HEK293 (cell line): ENCODE measurements around the gene KIT.
A peak's percentile ranks its signal among the peaks of the same experiment; 100 is the strongest.

Experiments
- CTCF ChIA-PET: fragments of 350-600 bp; formaldehyde crosslinking; extraction: SDS; loops from one replicate; lab custom pipeline; 2021; ENCODE audit warnings: antibody characterized with exemption; lab: Yijun Ruan, JAX
- POLR2A ChIA-PET: fragments of 300-600 bp; formaldehyde crosslinking; extraction: SDS; loops from one replicate; lab custom pipeline; 2020; ENCODE audit warnings: antibody characterized with exemption, inconsistent platforms; lab: Yijun Ruan, JAX
- H3K27ac ChIP-seq: fragments of 200-500 bp; sonication (Bioruptor generic); 2 replicates; pipeline ENCODE4 v1.5.1; 2014; ENCODE audit warnings: low read depth, low read length, control low read depth, inconsistent platforms; ENCODE audit errors: extremely low read depth
- H3K36me3 ChIP-seq, 2 experiments: fragments of 200-500 bp in 1 of 2; sonication (Bioruptor generic) in 1 of 2; 1 replicate in 1 of 2; 2 replicates in 1 of 2; pipeline ENCODE4 v1.5.1; 2014 to 2017; ENCODE audit warnings: inconsistent platforms in 2 of 2, low read length in 2 of 2; ENCODE audit not compliant: control insufficient read depth in 2 of 2, insufficient read depth in 1 of 2
- H3K4me1 ChIP-seq: fragments of 200-500 bp; sonication (Bioruptor generic); 2 replicates; pipeline ENCODE4 v1.5.1; 2014; ENCODE audit warnings: mild to moderate bottlenecking, low read length, inconsistent platforms; ENCODE audit not compliant: control insufficient read depth, insufficient read depth
- H3K4me3 ChIP-seq: 2 replicates; pipeline ENCODE4 v1.5.1; 2011; ENCODE audit warnings: low read depth, mild to moderate bottlenecking, control low read depth, low read length, moderate library complexity
- H3K9me3 ChIP-seq: fragments of 200-500 bp; sonication (Bioruptor generic); 2 replicates; pipeline ENCODE4 v1.5.1; 2014; ENCODE audit warnings: low read depth, low read length, inconsistent platforms; ENCODE audit not compliant: control insufficient read depth, insufficient read depth
- FEZF1 ChIP-seq: fragments of 450-650 bp; formaldehyde crosslinking; IDR thresholded peaks from 2 replicates; pipeline ENCODE4 v1.5.1; 2016; ENCODE audit warnings: missing biosample characterization, missing genetic modification characterization
- IKZF3 ChIP-seq: fragments of 450-650 bp; IDR thresholded peaks from 2 replicates; pipeline ENCODE4 v1.5.0; 2018; ENCODE audit warnings: missing biosample characterization, mild to moderate bottlenecking, missing genetic modification characterization, moderate library complexity
- OVOL3 ChIP-seq: fragments of 450-650 bp; formaldehyde crosslinking; IDR thresholded peaks from 2 replicates; pipeline ENCODE4 v1.5.1; 2016; ENCODE audit warnings: missing biosample characterization, missing genetic modification characterization
- RBAK ChIP-seq: fragments of 450-650 bp; formaldehyde crosslinking; IDR thresholded peaks from 2 replicates; pipeline ENCODE4 v1.5.1; 2016; ENCODE audit warnings: missing biosample characterization, missing genetic modification characterization
- REPIN1 ChIP-seq: fragments of 450-650 bp; formaldehyde crosslinking; IDR thresholded peaks from 2 replicates; pipeline ENCODE4 v1.5.1; 2017; ENCODE audit warnings: missing biosample characterization, missing genetic modification characterization, low read depth
- ZBTB20 ChIP-seq: fragments of 450-650 bp; formaldehyde crosslinking; IDR thresholded peaks from 2 replicates; pipeline ENCODE4 v1.5.1; 2016; ENCODE audit warnings: missing biosample characterization, missing genetic modification characterization
- ZBTB21 ChIP-seq: fragments of 450-650 bp; formaldehyde crosslinking; IDR thresholded peaks from 2 replicates; pipeline ENCODE4 v1.5.1; 2017; ENCODE audit warnings: missing biosample characterization, missing genetic modification characterization
- ZFHX2 ChIP-seq: fragments of 450-650 bp; formaldehyde crosslinking; conservative IDR thresholded peaks from 2 replicates; pipeline ENCODE4 v1.5.1; 2016; ENCODE audit warnings: missing biosample characterization, missing genetic modification characterization
- ZNF121 ChIP-seq: fragments of 450-650 bp; formaldehyde crosslinking; IDR thresholded peaks from 2 replicates; pipeline ENCODE4 v1.5.1; 2016; ENCODE audit warnings: missing biosample characterization, missing genetic modification characterization
- ZNF146 ChIP-seq: fragments of 450-650 bp; formaldehyde crosslinking; IDR thresholded peaks from 2 replicates; pipeline ENCODE4 v1.5.1; 2016; ENCODE audit warnings: missing biosample characterization, missing genetic modification characterization
- ZNF169 ChIP-seq: fragments of 450-650 bp; formaldehyde crosslinking; IDR thresholded peaks from 2 replicates; pipeline ENCODE4 v1.5.1; 2016; ENCODE audit warnings: missing biosample characterization, missing genetic modification characterization
- ZNF184 ChIP-seq: fragments of 450-650 bp; IDR thresholded peaks from 2 replicates; pipeline ENCODE4 v1.5.1; 2018; ENCODE audit warnings: missing biosample characterization, mild to moderate bottlenecking, missing genetic modification characterization
- ZNF2 ChIP-seq: fragments of 450-650 bp; formaldehyde crosslinking; IDR thresholded peaks from 2 replicates; pipeline ENCODE4 v1.5.1; 2016; ENCODE audit warnings: missing biosample characterization, missing genetic modification characterization
- ZNF302 ChIP-seq: fragments of 450-650 bp; formaldehyde crosslinking; IDR thresholded peaks from 2 replicates; pipeline ENCODE4 v1.5.1; 2016; ENCODE audit warnings: missing biosample characterization, missing genetic modification characterization, low read depth
- ZNF335 ChIP-seq: fragments of 450-650 bp; formaldehyde crosslinking; conservative IDR thresholded peaks from 2 replicates; pipeline ENCODE4 v1.5.1; 2016; ENCODE audit warnings: missing biosample characterization, missing genetic modification characterization
- ZNF433 ChIP-seq: fragments of 450-650 bp; formaldehyde crosslinking; IDR thresholded peaks from 2 replicates; pipeline ENCODE4 v1.5.1; 2016; ENCODE audit warnings: missing biosample characterization, missing genetic modification characterization, low read depth
- ZNF473 ChIP-seq: fragments of 450-650 bp; formaldehyde crosslinking; IDR thresholded peaks from 2 replicates; pipeline ENCODE4 v1.5.1; 2017; ENCODE audit warnings: missing biosample characterization, missing genetic modification characterization
- ZNF530 ChIP-seq: fragments of 450-650 bp; formaldehyde crosslinking; IDR thresholded peaks from 2 replicates; pipeline ENCODE4 v1.5.1; 2016; ENCODE audit warnings: low read depth, missing biosample characterization, missing genetic modification characterization
- ZNF76 ChIP-seq: fragments of 450-650 bp; formaldehyde crosslinking; IDR thresholded peaks from 2 replicates; pipeline ENCODE4; 2016; ENCODE audit warnings: low read depth, missing biosample characterization, missing genetic modification characterization, borderline replicate concordance
- ZNF776 ChIP-seq: fragments of 450-650 bp; formaldehyde crosslinking; IDR thresholded peaks from 2 replicates; pipeline ENCODE4 v1.5.0; 2017; ENCODE audit warnings: missing biosample characterization, missing genetic modification characterization, borderline replicate concordance
- TF ChIP-seq, protein P1 (sequence below): fragments of 450-650 bp; formaldehyde crosslinking; IDR thresholded peaks from 2 replicates; pipeline ENCODE4 v1.5.1; 2017; ENCODE audit warnings: missing biosample characterization, missing genetic modification characterization
- TF ChIP-seq, protein P2 (sequence below): IDR thresholded peaks from 2 replicates; pipeline ENCODE4 v1.6.1; 2011; ENCODE audit warnings: mild to moderate bottlenecking, low read depth, low read length, borderline replicate concordance
- TF ChIP-seq, protein P3 (sequence below): sonication (generic); formaldehyde crosslinking; IDR thresholded peaks from 2 replicates; pipeline ENCODE4 v1.8.1; 2022; ENCODE audit warnings: mild to moderate bottlenecking, moderate library complexity, missing genetic modification reagents

KIT gene

DNA sequence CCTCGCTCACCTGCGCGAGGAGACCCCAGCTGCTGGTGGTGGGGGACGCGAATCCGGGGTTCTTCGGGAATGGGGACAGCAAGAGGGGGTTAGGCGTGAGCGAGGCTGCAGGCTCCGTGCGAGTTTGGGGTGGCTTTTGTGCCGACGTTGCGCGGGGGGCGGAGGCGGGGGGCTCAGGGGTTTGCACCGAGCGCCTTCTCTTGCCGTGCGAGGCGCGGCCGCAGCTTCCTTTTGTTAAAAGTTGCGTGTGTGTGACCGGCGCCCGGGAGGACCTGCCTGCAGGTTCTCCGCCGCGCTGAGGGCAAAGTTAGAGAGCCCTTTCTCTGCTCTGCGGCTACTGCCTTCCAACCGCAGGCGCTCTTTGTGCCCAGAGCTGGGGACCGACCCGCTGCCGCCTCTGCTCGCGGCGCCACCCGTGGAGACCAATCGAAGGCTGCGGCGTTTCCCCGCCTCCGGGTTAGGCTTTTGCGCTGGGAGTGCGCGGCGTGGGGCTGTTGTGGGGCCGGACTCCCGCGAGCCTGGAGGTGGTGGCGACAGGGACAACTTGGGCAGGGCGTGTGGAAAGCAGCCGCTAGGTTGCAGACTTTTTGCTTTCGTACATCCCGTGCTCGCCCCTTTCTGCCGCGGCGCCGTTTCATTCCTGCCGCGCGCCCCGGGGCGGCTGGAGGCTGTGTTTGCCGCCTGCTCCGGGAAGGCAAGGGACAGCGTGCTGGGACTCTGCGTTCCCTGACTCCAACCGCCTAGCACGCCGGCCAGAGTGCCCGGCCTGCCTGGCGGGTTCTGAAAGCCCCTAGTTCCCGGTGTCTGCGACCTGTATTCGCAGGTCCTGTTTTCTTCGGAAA is 716 bp downstream of the KIT start (continued):
- TF ChIP-seq, protein P1, sequence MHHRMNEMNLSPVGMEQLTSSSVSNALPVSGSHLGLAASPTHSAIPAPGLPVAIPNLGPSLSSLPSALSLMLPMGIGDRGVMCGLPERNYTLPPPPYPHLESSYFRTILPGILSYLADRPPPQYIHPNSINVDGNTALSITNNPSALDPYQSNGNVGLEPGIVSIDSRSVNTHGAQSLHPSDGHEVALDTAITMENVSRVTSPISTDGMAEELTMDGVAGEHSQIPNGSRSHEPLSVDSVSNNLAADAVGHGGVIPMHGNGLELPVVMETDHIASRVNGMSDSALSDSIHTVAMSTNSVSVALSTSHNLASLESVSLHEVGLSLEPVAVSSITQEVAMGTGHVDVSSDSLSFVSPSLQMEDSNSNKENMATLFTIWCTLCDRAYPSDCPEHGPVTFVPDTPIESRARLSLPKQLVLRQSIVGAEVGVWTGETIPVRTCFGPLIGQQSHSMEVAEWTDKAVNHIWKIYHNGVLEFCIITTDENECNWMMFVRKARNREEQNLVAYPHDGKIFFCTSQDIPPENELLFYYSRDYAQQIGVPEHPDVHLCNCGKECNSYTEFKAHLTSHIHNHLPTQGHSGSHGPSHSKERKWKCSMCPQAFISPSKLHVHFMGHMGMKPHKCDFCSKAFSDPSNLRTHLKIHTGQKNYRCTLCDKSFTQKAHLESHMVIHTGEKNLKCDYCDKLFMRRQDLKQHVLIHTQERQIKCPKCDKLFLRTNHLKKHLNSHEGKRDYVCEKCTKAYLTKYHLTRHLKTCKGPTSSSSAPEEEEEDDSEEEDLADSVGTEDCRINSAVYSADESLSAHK (tag by site-specific recombination): no peak
- TF ChIP-seq ZNF776: no peak
- no peak for TF ChIP-seq ZBTB21 (tag by site-specific recombination)
- TF ChIP-seq, protein P2, sequence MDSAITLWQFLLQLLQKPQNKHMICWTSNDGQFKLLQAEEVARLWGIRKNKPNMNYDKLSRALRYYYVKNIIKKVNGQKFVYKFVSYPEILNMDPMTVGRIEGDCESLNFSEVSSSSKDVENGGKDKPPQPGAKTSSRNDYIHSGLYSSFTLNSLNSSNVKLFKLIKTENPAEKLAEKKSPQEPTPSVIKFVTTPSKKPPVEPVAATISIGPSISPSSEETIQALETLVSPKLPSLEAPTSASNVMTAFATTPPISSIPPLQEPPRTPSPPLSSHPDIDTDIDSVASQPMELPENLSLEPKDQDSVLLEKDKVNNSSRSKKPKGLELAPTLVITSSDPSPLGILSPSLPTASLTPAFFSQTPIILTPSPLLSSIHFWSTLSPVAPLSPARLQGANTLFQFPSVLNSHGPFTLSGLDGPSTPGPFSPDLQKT: no peak
- peak; percentile 87 for TF ChIP-seq ZBTB20 (tag by site-specific recombination)
- TF ChIP-seq, protein P3, sequence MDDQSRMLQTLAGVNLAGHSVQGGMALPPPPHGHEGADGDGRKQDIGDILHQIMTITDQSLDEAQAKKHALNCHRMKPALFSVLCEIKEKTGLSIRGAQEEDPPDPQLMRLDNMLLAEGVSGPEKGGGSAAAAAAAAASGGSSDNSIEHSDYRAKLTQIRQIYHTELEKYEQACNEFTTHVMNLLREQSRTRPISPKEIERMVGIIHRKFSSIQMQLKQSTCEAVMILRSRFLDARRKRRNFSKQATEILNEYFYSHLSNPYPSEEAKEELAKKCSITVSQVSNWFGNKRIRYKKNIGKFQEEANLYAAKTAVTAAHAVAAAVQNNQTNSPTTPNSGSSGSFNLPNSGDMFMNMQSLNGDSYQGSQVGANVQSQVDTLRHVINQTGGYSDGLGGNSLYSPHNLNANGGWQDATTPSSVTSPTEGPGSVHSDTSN (CRISPR knock-in tag): no peak
- TF ChIP-seq ZNF184 (tag by site-specific recombination): no peak
- peak; percentile 57 for TF ChIP-seq ZFHX2
- no peak for TF ChIP-seq ZNF433 (tag by site-specific recombination)
- TF ChIP-seq ZNF146 (tag by site-specific recombination): no peak
- peak; percentile 14; the same call in 1 of the 2 replicates for TF ChIP-seq ZNF76 (tag by site-specific recombination)
- TF ChIP-seq ZNF2 (tag by site-specific recombination): peak; percentile 66
- no peak for TF ChIP-seq ZNF530 (tag by site-specific recombination)
- TF ChIP-seq RBAK (tag by site-specific recombination): no peak
- no peak for TF ChIP-seq OVOL3
- 0 out of 2 replicates have a peak, but pooled peaks have one; percentile 29 for TF ChIP-seq IKZF3 (tag by site-specific recombination)
- peak; percentile 44 for TF ChIP-seq ZNF335 (tag by site-specific recombination)
- no peak for TF ChIP-seq REPIN1 (tag by site-specific recombination)
- peak; percentile 72 for TF ChIP-seq FEZF1 (tag by site-specific recombination)
- TF ChIP-seq ZNF302 (tag by site-specific recombination): no peak
- TF ChIP-seq ZNF473: no peak
- no peak for TF ChIP-seq ZNF169

DNA sequence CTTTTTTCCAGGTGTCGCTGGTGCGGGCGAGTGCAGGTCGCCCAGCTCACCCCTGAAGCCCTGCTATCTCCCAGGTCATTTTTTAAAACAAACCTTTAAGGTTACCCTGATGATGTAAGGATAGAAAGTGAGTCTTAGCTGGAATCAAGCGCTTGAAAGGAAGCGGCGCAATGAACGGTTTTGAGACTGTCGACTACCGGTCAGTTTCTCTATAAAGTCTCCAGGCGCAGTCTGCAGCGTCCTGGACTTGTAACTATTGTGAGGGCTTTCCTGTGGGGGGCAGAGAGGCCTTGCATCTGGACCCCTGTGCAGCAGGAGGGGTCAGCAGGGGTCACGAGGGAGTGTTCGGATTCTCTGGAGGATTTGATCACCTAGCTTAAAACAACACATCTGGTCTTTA is 1.6 kb downstream of the KIT start:
- no peaks in the 10 kb centered on the region for H3K36me3 ChIP-seq

More for the DNA sequence above, 1.6 kb downstream of the KIT start:
- Histone ChIP-seq H3K4me3 (peak overlapping the region; percentile 58), H3K27ac (no peak overlapping the region; the same call in 1 of the 2 replicates), H3K4me1 (peaks cover 5% of the 10 kb centered on the region; the same call in 1 of the 2 replicates), H3K9me3 (no peaks in the 10 kb centered on the region)
- ChIA-PET POLR2A (no interaction called here), CTCF (interaction anchor here (0.7 to 1.4 kb wide), 3 partner anchors 27 to 748 kb away, joined by 3 to 4 read pairs (median 3); no protein-coding TSS in a partner anchor)
- no peak for TF ChIP-seq ZNF121
- peak; percentile 76 for TF ChIP-seq ZNF335 (tag by site-specific recombination)
